GM13976 (cell line): ENCODE data around the gene NDUFS2.

Experiments used
- DNase-seq: peaks from one replicate; pipeline ENCODE4 v3.0.0; 2012; ENCODE audit warnings: low spot score
- CTCF ChIP-seq: IDR thresholded peaks from 2 replicates; pipeline ENCODE4 v1.5.1; 2012; ENCODE audit warnings: borderline replicate concordance, mild to moderate bottlenecking; ENCODE audit not compliant: insufficient read depth; ENCODE audit errors: extremely low read depth, missing control alignments, control extremely low read depth
- in situ Hi-C: fragments of 300-500 bp; cut with MboI; formaldehyde crosslinking; loops from one replicate; pipeline ENCODE4 v1.12.0; 2022; ENCODE audit warnings: low sequenced_read_pairs, mixed read lengths, inconsistent platforms; ENCODE audit not compliant: unreplicated experiment

NDUFS2 gene

GRCh38 chr1:161225534-161226319 is 23.6 kb downstream of the NDUFS2 start, which contains the start of gene TOMM40L:
TOMM40L (plus strand) TSS chr1:161226060; CDS start chr1:161226490, 430 bp downstream.
- DNase-seq = peak; percentile 93
- in situ Hi-C loops = loop anchor here (10.0 kb wide), 1 partner anchor 149 kb away; no protein-coding TSS in a partner anchor
- TF ChIP-seq CTCF = peak; percentile 50

- no peak for TF ChIP-seq CTCF
- no peak for DNase-seq
- in situ Hi-C loops = loop anchor here (10.0 kb wide), 1 partner anchor 148 kb away; no protein-coding TSS in a partner anchor
These were observed 24.1 kb downstream of the NDUFS2 start for GRCh38 chr1:161226320-161226711.

- TF ChIP-seq CTCF = no peak
- no peak for DNase-seq
- in situ Hi-C loops = loop anchor here (10.0 kb wide), 1 partner anchor 148 kb away; no protein-coding TSS in a partner anchor
These were observed 24.6 kb downstream of the NDUFS2 start for GRCh38 chr1:161226759-161227158.

DNA sequence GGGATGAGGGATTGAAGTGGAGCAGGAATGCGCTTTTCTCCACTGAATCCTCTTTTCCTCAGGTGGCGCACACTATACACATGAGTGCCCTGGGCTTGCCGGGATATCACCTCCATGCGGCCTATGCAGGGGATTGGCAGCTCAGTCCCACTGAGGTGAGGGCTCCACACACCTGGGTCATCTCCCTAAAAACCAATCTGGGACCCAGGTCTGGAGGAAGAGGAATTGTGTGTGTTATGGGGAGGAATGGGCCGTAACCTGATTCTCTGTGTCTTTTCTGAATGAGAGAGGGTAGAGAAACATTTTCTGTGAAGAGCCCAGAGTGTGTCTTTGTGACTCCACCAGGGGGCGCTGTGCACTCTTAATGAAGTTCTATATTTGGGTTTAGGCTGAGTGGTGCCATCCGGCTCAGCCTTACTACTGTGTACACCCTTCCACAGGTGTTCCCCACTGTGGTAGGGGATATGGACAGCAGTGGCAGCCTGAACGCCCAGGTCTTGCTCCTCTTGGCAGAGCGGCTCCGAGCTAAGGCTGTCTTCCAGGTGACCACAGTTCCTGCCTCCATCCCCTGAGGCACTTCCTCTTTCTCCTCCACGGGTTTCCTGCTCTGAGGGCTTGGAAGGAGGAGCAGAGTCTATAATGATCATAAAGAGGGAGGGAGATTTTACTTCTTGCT is 25.2 kb downstream of the NDUFS2 start:
- TF ChIP-seq CTCF = peak; percentile 62
- in situ Hi-C loops = loop anchor here (10.0 kb wide), 1 partner anchor 147 kb away; no protein-coding TSS in a partner anchor
- DNase-seq = peak; percentile 81

DNA sequence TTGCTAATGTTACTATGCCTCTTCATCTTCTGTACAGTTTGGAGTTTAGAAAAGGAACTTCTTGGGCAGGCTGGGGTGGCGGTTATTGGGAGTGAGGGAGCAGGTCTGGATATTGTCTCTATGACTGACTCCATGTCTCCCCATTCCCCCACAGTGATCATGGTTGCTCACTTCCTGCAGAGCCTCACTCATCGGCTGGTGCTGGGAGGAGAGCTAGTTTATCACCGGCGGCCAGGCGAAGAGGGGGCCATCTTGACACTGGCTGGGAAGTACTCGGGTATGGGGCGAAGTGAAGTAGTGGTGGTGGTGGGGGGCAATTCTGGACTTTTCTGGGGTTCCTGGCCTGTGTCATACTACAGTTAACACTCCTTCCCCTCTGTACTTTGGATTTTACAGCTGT is 25.9 kb downstream of the NDUFS2 start:
- no peak for TF ChIP-seq CTCF
- in situ Hi-C loops = loop anchor here (10.0 kb wide), 1 partner anchor 147 kb away; no protein-coding TSS in a partner anchor
- DNase-seq = no peak

DNA sequence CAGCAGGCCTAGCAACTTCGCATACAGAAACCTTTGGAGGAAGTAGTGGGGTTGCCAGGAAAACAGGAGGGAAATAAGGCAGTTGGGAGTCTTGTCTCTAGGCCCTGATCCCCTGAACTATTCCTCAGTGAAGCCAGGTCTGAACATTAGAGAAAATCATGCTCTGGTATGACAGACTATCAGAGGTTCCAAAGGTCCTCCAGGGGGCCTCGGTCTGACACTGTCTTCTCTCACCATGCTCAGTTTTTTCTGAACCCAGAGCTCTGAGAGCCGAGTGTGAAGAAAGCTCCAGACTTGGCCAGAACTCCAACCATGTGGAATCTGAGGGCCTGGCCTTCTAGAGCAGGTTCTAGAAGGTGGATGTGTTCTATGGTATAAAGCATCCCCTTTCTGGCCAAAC is 27.7 kb downstream of the NDUFS2 start:
- no peak for TF ChIP-seq CTCF
- no peak for DNase-seq
- in situ Hi-C loops = loop anchor here (10.0 kb wide), 1 partner anchor 145 kb away; no protein-coding TSS in a partner anchor
